ENCODE results near the gene TBX2. TPM values are rescaled to one million over a fixed set of nuclear protein-coding genes. Genes with fewer than 3 reads are reported as not detected.

Gene TBX2
- total RNA-seq, 1 experiment from 2014 or later, result not detected

- Histone ChIP-seq H3K4me2 (ENCODE audit: insufficient read depth, insufficient read length, low read length) (no peak overlapping the region), H3K27ac (ENCODE audit: insufficient read length, low read depth, low read length) (no peak overlapping the region)
- WGBS (ENCODE audit: extremely low coverage, insufficient read length, low lambda C conversion rate), result no CpG with 5 or more reads among the region's 19 CpGs
Measured at GRCh38 chr17:61366715-61367413, 32.8 kb upstream of the TBX2 start.

More at GRCh38 chr17:61366715-61367413, 32.8 kb upstream of the TBX2 start:
- H3K27me3 ChIP-seq (ENCODE audit: insufficient read depth, low read length), result no peaks in the 10 kb centered on the region
- no peak overlapping the region for H2BK12ac ChIP-seq (ENCODE audit: insufficient read length, low read depth, low read length)
- H3K27ac Mint-ChIP-seq, result peak overlapping the region in 1 of 3 experiments; percentile 73; a peak in 1 of 7 replicates
- no peak overlapping the region for H3T11ph ChIP-seq (ENCODE audit: low read length)
- H2AK5ac ChIP-seq (ENCODE audit: insufficient read length, low read length), result no peak overlapping the region
- no peaks in the 10 kb centered on the region for H3K27me3 Mint-ChIP-seq (ENCODE audit: low read depth)
- no peak overlapping the region for H4K8ac ChIP-seq (replicated peaks; ENCODE audit: insufficient read length, low read depth, low read length)
- no peak overlapping the region for H4K5ac ChIP-seq (ENCODE audit: insufficient read length, low read depth, low read length)
- H3K56ac ChIP-seq (ENCODE audit: insufficient read length, low read depth, low read length), result no peak overlapping the region
- H3K9me3 ChIP-seq (ENCODE audit: control insufficient read depth, low read depth, low read length), result no peaks in the 10 kb centered on the region
- no peaks in the 10 kb centered on the region for H3K23me2 ChIP-seq (ENCODE audit: insufficient read length, low read depth, low read length, poor library complexity, severe bottlenecking)
- H2AFZ ChIP-seq (ENCODE audit: low read length), result no peak overlapping the region
- no peak overlapping the region for H3K4me3 Mint-ChIP-seq
- no peak for TF ChIP-seq CTCF (conservative IDR thresholded peaks at IDR 0.05)
- DNase-seq, result no peak
- no peak overlapping the region for H3K18ac ChIP-seq (ENCODE audit: insufficient read length, low read depth, low read length)
- no peaks in the 10 kb centered on the region; a peak in 1 of 7 replicates for H3K36me3 Mint-ChIP-seq (ENCODE audit: insufficient read depth in 1 of 3, low read depth in 3 of 3)
- H3K4me1 ChIP-seq (ENCODE audit: insufficient read depth, low read length), result no peaks in the 10 kb centered on the region
- H3K79me1 ChIP-seq (ENCODE audit: insufficient read depth, low read depth, low read length, poor library complexity, severe bottlenecking), result no peaks in the 10 kb centered on the region
- H4K91ac ChIP-seq (ENCODE audit: insufficient read length, low read depth, low read length), result no peak overlapping the region
- no peaks in the 10 kb centered on the region for H4K20me1 ChIP-seq (ENCODE audit: control insufficient read depth, insufficient read depth, insufficient read length)
- H3K9ac ChIP-seq (ENCODE audit: extremely low read depth, insufficient read length, low read length), result no peak overlapping the region
- no peak overlapping the region for H3K14ac ChIP-seq (ENCODE audit: insufficient read depth, low read length)
- H2BK120ac ChIP-seq (ENCODE audit: low read depth, low read length, poor library complexity, severe bottlenecking), result no peak overlapping the region
- no peak overlapping the region for H2BK15ac ChIP-seq (ENCODE audit: low read depth, low read length)
- no peak overlapping the region for H2BK20ac ChIP-seq (ENCODE audit: low read depth, low read length, poor library complexity, severe bottlenecking)
- H3K9me3 Mint-ChIP-seq, result peaks cover 0 to under 1% of the 10 kb centered on the region in 2 experiments; a peak in 1 of 5 replicates
- peaks cover 14 to 18% of the 10 kb centered on the region in 2 experiments for H3K4me1 Mint-ChIP-seq
- no peak overlapping the region for H3K23ac ChIP-seq (ENCODE audit: insufficient read length, low read depth, low read length)
- H3K4ac ChIP-seq (ENCODE audit: low read depth, low read length), result no peak overlapping the region
- no peak overlapping the region for H2BK5ac ChIP-seq (ENCODE audit: insufficient read length, low read length)
- no peaks in the 10 kb centered on the region for H3K79me2 ChIP-seq (ENCODE audit: insufficient read depth, low read length)

Data from H9 (cell line).